Measurements from ENCODE around the gene LHX3. TPM values are rescaled to one million over a fixed set of nuclear protein-coding genes. Genes with fewer than 3 reads are reported as not detected.
A peak's percentile ranks its signal among the peaks of the same experiment; 100 is the strongest.

LHX3 gene
- total RNA-seq, 1 experiment from 2014 or later: not detected

DNA sequence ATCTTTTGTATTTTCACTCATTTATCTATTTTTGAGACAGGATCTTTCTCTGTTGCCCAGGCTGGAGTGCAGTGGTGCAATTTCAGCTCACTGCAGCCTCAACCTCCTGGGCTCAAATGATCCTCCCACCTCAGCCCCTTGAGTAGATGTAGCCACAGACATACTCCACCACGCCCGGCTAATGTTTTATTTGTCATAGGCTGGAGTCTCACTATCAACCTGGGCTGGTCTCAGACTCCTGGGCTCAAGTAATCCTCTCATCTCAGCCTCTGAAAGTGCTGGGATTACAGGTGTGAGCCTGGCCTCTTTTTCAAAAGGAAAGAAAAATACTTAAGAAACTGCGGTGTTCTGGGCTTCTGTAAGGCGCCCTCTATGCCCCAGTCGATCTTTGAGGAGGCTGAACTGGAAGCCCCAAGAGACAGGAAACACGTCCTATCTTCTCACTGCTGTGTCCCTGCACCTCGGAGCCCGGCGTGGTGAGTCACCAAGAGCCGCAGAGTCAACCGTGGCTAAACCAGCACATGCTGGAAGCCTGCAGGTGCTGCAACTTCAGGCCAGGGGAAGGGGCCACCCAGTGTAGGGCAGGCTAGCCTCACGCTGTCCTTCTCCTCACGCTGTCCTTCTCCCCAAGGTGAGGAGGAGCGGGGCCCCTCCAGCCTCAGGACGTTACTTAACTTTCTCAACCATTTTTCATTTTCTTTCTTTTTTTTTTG lies 15.2 kb upstream of the LHX3 start:
- ChIA-PET POLR2A (ENCODE audit: unreplicated experiment) (no interaction called here), CTCF (interaction anchor here (0.6 to 1.1 kb wide), 2 partner anchors 8 to 78 kb away, joined by 3 to 5 read pairs; no protein-coding TSS in a partner anchor)
- Histone ChIP-seq H3K4me1 (ENCODE audit: insufficient read depth, low read length) (peaks cover 24% of the 10 kb centered on the region), H3K4me2 (ENCODE audit: low read length) (peak overlapping the region; percentile 69), H3K4me3 (ENCODE audit: low read length) (0 out of 2 replicates have a peak overlapping the region, but pooled peaks have one; percentile 21), H3K79me2 (ENCODE audit: low read length) (peaks cover 4% of the 10 kb centered on the region), H3K9me3 (ENCODE audit: low read length) (no peaks in the 10 kb centered on the region), H3K27ac (ENCODE audit: low read length) (peak overlapping the region; percentile 41), H3K9ac (ENCODE audit: low read length) (no peak overlapping the region), H3K36me3 (ENCODE audit: low read depth, low read length) (peaks cover 6% of the 10 kb centered on the region; the same call in 1 of the 2 replicates), H3F3A (ENCODE audit: low read length, unreplicated experiment) (no peaks in the 10 kb centered on the region), H3K27me3 (ENCODE audit: low read length) (no peaks in the 10 kb centered on the region), H2AFZ (ENCODE audit: low read length) (no peak overlapping the region), H3K9me2 (replicated peaks; ENCODE audit: low read length) (no peaks in the 10 kb centered on the region), H4K20me1 (ENCODE audit: low read length) (peaks cover 11% of the 10 kb centered on the region; the same call in 1 of the 2 replicates)
- no TSS peak for BruUV-seq (replicated peaks)
- intact Hi-C loops (cut with micrococcal nuclease): no loop called here
- TF ChIP-seq, protein P1, sequence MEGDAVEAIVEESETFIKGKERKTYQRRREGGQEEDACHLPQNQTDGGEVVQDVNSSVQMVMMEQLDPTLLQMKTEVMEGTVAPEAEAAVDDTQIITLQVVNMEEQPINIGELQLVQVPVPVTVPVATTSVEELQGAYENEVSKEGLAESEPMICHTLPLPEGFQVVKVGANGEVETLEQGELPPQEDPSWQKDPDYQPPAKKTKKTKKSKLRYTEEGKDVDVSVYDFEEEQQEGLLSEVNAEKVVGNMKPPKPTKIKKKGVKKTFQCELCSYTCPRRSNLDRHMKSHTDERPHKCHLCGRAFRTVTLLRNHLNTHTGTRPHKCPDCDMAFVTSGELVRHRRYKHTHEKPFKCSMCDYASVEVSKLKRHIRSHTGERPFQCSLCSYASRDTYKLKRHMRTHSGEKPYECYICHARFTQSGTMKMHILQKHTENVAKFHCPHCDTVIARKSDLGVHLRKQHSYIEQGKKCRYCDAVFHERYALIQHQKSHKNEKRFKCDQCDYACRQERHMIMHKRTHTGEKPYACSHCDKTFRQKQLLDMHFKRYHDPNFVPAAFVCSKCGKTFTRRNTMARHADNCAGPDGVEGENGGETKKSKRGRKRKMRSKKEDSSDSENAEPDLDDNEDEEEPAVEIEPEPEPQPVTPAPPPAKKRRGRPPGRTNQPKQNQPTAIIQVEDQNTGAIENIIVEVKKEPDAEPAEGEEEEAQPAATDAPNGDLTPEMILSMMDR (conservative IDR thresholded peaks at IDR 0.05; ENCODE audit: low read depth, low read length): no peak; the same call in 1 of the 2 replicates
- TF ChIP-seq EZH2phosphoT487 (IDR thresholded peaks at IDR 0.05; ENCODE audit: borderline replicate concordance, low read length): no peak
- TF ChIP-seq EZH2 (IDR thresholded peaks at IDR 0.05; ENCODE audit: low read length, unreplicated experiment): no peak
- ATAC-seq: peak; percentile 94
- DNase-seq: peak; percentile 79

DNA sequence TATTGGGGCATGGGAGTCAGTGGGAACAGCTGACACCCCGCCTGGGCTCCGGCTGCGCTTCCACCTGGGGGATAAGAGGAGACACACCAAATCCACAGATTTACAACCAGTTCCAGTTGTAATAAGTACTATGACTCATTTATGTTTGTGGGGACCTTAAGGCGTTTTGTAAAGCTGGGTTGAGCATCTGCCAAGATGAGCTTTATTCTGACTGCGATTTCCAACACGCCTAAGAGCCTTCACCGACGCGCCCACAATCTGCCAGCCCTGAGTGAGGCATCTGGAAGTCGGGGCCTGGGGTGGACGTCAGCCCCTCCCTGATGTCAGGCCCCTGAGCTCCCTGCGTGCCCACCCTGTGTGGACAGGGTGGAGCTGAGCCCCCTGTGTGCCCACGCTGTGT lies 14.3 kb upstream of the LHX3 start:
- H4K20me1 ChIP-seq (ENCODE audit: low read length): peaks cover 11% of the 10 kb centered on the region; the same call in 1 of the 2 replicates
- no peaks in the 10 kb centered on the region for H3K9me2 ChIP-seq (replicated peaks; ENCODE audit: low read length)
- peak overlapping the region; percentile 69 for H3K4me2 ChIP-seq (ENCODE audit: low read length)
- peak overlapping the region; percentile 41 for H3K27ac ChIP-seq (ENCODE audit: low read length)
- DNase-seq (peak; percentile 80), ATAC-seq (peak; percentile 67)
- CTCF ChIA-PET: interaction anchor here (0.6 to 1.1 kb wide), 4 partner anchors 9 to 77 kb away, joined by 3 to 5 read pairs (median 3); no protein-coding TSS in a partner anchor
- H3K27me3 ChIP-seq (ENCODE audit: low read length): no peaks in the 10 kb centered on the region
- H3K36me3 ChIP-seq (ENCODE audit: low read depth, low read length): peaks cover 15% of the 10 kb centered on the region
- no peaks in the 10 kb centered on the region for H3F3A ChIP-seq (ENCODE audit: low read length, unreplicated experiment)
- H3K4me1 ChIP-seq (ENCODE audit: insufficient read depth, low read length): peaks cover 24% of the 10 kb centered on the region
- TF ChIP-seq, protein P1 (conservative IDR thresholded peaks at IDR 0.05; ENCODE audit: low read depth, low read length): no peak
- TF ChIP-seq EZH2phosphoT487 (IDR thresholded peaks at IDR 0.05; ENCODE audit: borderline replicate concordance, low read length): no peak
- no peak for TF ChIP-seq EZH2 (IDR thresholded peaks at IDR 0.05; ENCODE audit: low read length, unreplicated experiment)
- H2AFZ ChIP-seq (ENCODE audit: low read length): no peak overlapping the region
- H3K79me2 ChIP-seq (ENCODE audit: low read length): no peaks in the 10 kb centered on the region
- H3K9ac ChIP-seq (ENCODE audit: low read length): no peak overlapping the region
- H3K9me3 ChIP-seq (ENCODE audit: low read length): no peaks in the 10 kb centered on the region
- H3K4me3 ChIP-seq (ENCODE audit: low read length): no peak overlapping the region
- POLR2A ChIA-PET (ENCODE audit: unreplicated experiment): interaction anchor here (0.6 kb wide), 1 partner anchor 49 kb away, joined by 3 read pairs; no protein-coding TSS in a partner anchor
- no TSS peak for BruUV-seq (replicated peaks)
- intact Hi-C loops (cut with micrococcal nuclease): no loop called here
